Measurements from ENCODE around the gene TAF6. TPM values are rescaled to one million over a fixed set of nuclear protein-coding genes. Genes with fewer than 3 reads are reported as not detected.
A peak's percentile ranks its signal among the peaks of the same experiment; 100 is the strongest.

The TAF6 gene
- total and polyA plus RNA-seq, 2 of the 4 experiments (the other 2 are of a cell fraction), result 11.3 to 55.3 TPM

- H3K14ac ChIP-seq (replicated peaks; ENCODE audit: low read depth, low read length), result no peak overlapping the region
- no peaks in the 10 kb centered on the region for H3K27me3 ChIP-seq (ENCODE audit: control insufficient read depth, insufficient read depth, low read length)
- peak overlapping the region in 1 of 2 experiments; percentile 68; a peak in 1 of 4 replicates for H4K8ac ChIP-seq (ENCODE audit: low read depth in 2 of 2, low read length in 2 of 2)
- H3K27ac ChIP-seq (ENCODE audit: insufficient read depth, low read length), result no peak overlapping the region
- H3K36me3 ChIP-seq (ENCODE audit: control insufficient read depth, insufficient read depth, low read length), result peaks cover 16% of the 10 kb centered on the region
- peak overlapping the region; percentile 57; the same call in 1 of the 2 replicates for H2BK20ac ChIP-seq (ENCODE audit: low read depth, low read length)
- TF ChIP-seq POLR2A (IDR thresholded peaks at IDR 0.05; ENCODE audit: low read depth, low read length), result no peak
- no peak for TF ChIP-seq MAZ (IDR thresholded peaks at IDR 0.05; ENCODE audit: borderline replicate concordance, low read depth, low read length)
- TF ChIP-seq RCOR1 (IDR thresholded peaks at IDR 0.05; ENCODE audit: insufficient replicate concordance, low read length), result no peak
- TF ChIP-seq BHLHE40 (IDR thresholded peaks at IDR 0.05; ENCODE audit: low read depth, low read length), result no peak
- TF ChIP-seq MAFK (IDR thresholded peaks at IDR 0.05; ENCODE audit: low read depth, low read length), result no peak
- TF ChIP-seq, protein P1, sequence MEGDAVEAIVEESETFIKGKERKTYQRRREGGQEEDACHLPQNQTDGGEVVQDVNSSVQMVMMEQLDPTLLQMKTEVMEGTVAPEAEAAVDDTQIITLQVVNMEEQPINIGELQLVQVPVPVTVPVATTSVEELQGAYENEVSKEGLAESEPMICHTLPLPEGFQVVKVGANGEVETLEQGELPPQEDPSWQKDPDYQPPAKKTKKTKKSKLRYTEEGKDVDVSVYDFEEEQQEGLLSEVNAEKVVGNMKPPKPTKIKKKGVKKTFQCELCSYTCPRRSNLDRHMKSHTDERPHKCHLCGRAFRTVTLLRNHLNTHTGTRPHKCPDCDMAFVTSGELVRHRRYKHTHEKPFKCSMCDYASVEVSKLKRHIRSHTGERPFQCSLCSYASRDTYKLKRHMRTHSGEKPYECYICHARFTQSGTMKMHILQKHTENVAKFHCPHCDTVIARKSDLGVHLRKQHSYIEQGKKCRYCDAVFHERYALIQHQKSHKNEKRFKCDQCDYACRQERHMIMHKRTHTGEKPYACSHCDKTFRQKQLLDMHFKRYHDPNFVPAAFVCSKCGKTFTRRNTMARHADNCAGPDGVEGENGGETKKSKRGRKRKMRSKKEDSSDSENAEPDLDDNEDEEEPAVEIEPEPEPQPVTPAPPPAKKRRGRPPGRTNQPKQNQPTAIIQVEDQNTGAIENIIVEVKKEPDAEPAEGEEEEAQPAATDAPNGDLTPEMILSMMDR (conservative IDR thresholded peaks at IDR 0.05; ENCODE audit: low read depth, low read length), result no peak
- TF ChIP-seq FOS (IDR thresholded peaks at IDR 0.05; ENCODE audit: low read depth, low read length), result no peak
- TF ChIP-seq RAD21 (IDR thresholded peaks at IDR 0.05; ENCODE audit: low read length), result no peak
- no peak for TF ChIP-seq USF2 (IDR thresholded peaks at IDR 0.05; ENCODE audit: low read depth, low read length)
- TF ChIP-seq NFE2L2 (IDR thresholded peaks at IDR 0.05; ENCODE audit: low read depth, low read length), result no peak
- no peak for TF ChIP-seq CHD1 (IDR thresholded peaks at IDR 0.05; ENCODE audit: low read depth, low read length)
- no peak for TF ChIP-seq RFX5 (IDR thresholded peaks at IDR 0.05; ENCODE audit: low read depth, low read length)
- TF ChIP-seq CEBPB (IDR thresholded peaks at IDR 0.05; ENCODE audit: low read depth, low read length), result no peak
- ATAC-seq (ENCODE audit: low read depth) (no peak), DNase-seq (no peak)
- no peak overlapping the region for H3K9ac ChIP-seq (ENCODE audit: low read depth, low read length)
- dilution Hi-C loops (cut with HindIII; ENCODE audit: low sequenced_read_pairs, unreplicated experiment), result no loop called here
- peak overlapping the region; percentile 16; the same call in 2 of the 3 replicates for H2BK15ac ChIP-seq (ENCODE audit: low read depth, low read length)
- peak overlapping the region; percentile 26 for H2BK5ac ChIP-seq (ENCODE audit: low read depth, low read length, poor library complexity, severe bottlenecking)
- H3K23ac ChIP-seq (ENCODE audit: low read depth, low read length), result no peak overlapping the region
- peaks cover 21% of the 10 kb centered on the region for H4K20me1 ChIP-seq (ENCODE audit: insufficient read depth, low read length)
- H3K4ac ChIP-seq (ENCODE audit: low read depth, low read length), result peak overlapping the region; percentile 55; the same call in 1 of the 2 replicates
- H3K4me2 ChIP-seq (ENCODE audit: low read depth, low read length), result no peak overlapping the region
- peak overlapping the region; percentile 82 for H2BK120ac ChIP-seq (ENCODE audit: low read depth, low read length)
- no peak overlapping the region for H3K56ac ChIP-seq (ENCODE audit: extremely low read depth, insufficient read depth, low read length)
- H3K4me1 ChIP-seq (ENCODE audit: control insufficient read depth, insufficient read depth, low read length), result peaks cover 15% of the 10 kb centered on the region
- H3K9me3 ChIP-seq (ENCODE audit: control insufficient read depth, insufficient read depth, low read length), result no peaks in the 10 kb centered on the region
- H2AK9ac ChIP-seq (replicated peaks; ENCODE audit: low read depth, low read length, poor library complexity), result peak overlapping the region; percentile 65
- peaks cover 13% of the 10 kb centered on the region for H3K9me1 ChIP-seq (ENCODE audit: insufficient read depth, low read length)
- no peak overlapping the region for H3K4me3 ChIP-seq (ENCODE audit: insufficient read depth, low read depth, low read length)
- intact Hi-C loops (cut with micrococcal nuclease), result no loop called here
- H3K18ac ChIP-seq (ENCODE audit: low read depth, low read length), result no peak overlapping the region
- H4K91ac ChIP-seq (ENCODE audit: insufficient read depth, low read depth, low read length), result peak overlapping the region; percentile 44
- BruUV-seq (replicated peaks), result no TSS peak
- in situ Hi-C loops (cut with MboI; ENCODE audit: low sequenced_read_pairs), result no loop called here
- H4K5ac ChIP-seq (ENCODE audit: low read depth, low read length), result peak overlapping the region; percentile 41; the same call in 1 of the 2 replicates
- WGBS, 2 experiments (ENCODE audit: extremely low coverage in 2 of 2, insufficient read length in 1 of 2), result no CpG with 5 or more reads among the region's 4 CpGs
- H3K79me1 ChIP-seq (ENCODE audit: low read depth in 1 of 2, low read length in 2 of 2), result peaks cover 7 to 32% of the 10 kb centered on the region in 2 experiments
- ChIA-PET CTCF (interaction anchor here (0.6 kb wide), 1 partner anchor 132 kb away, joined by 6 read pairs; no protein-coding TSS in a partner anchor), POLR2A (ENCODE audit: unreplicated experiment) (no interaction called here)
- H2AFZ ChIP-seq (replicated peaks; ENCODE audit: low read length, poor library complexity), result peak overlapping the region; percentile 82
- peak overlapping the region; percentile 48 for H2AK5ac ChIP-seq (ENCODE audit: low read depth, low read length)
Measured at GRCh38 chr7:100082978-100083377, 36.2 kb downstream of the TAF6 start.
